GM23338 (cell line): ENCODE measurements around the gene HLA-DPA1. TPM values are rescaled to one million over a fixed set of nuclear protein-coding genes. Genes with fewer than 3 reads are reported as not detected.

Experiments used
- ATAC-seq: fragments of 200-7000 bp; cut with Tn5 transposase; 3 replicates; pipeline ENCODE4 v1.9.1; 2020
- DNase-seq: peaks from one replicate; pipeline ENCODE4 v3.0.0-alpha.2; 2015; ENCODE audit warnings: low spot score
- H2AFZ ChIP-seq: fragments of 200-600 bp; sonication (generic); 2 replicates; pipeline ENCODE4 v1.8.0; 2016; ENCODE audit warnings: antibody characterized with exemption, mild to moderate bottlenecking, moderate library complexity
- H3F3A ChIP-seq: fragments of 200-600 bp; sonication (generic); replicated peaks from 2 replicates; pipeline ENCODE4 v1.8.0; 2017; ENCODE audit warnings: antibody characterized with exemption, mixed run types, low read depth
- H3K27ac ChIP-seq: fragments of 200-600 bp; sonication (generic); 2 replicates; pipeline ENCODE4 v1.6.1; 2016; ENCODE audit warnings: low read depth
- H3K27me3 ChIP-seq: fragments of 200-600 bp; sonication (generic); 2 replicates; pipeline ENCODE4 v1.8.0; 2016; ENCODE audit warnings: mild to moderate bottlenecking, mixed run types, moderate library complexity; ENCODE audit not compliant: insufficient read depth
- H3K36me3 ChIP-seq: fragments of 200-600 bp; sonication (generic); 2 replicates; pipeline ENCODE4 v1.8.0; 2016; ENCODE audit warnings: mild to moderate bottlenecking; ENCODE audit not compliant: insufficient read depth
- H3K4me1 ChIP-seq: fragments of 200-600 bp; sonication (generic); 2 replicates; pipeline ENCODE4 v1.8.0; 2016; ENCODE audit warnings: mild to moderate bottlenecking, moderate library complexity; ENCODE audit not compliant: insufficient read depth
- H3K4me2 ChIP-seq: fragments of 200-600 bp; sonication (generic); 2 replicates; pipeline ENCODE4 v1.7.1; 2017; ENCODE audit warnings: mixed run types
- H3K4me3 ChIP-seq: fragments of 200-600 bp; sonication (generic); 2 replicates; pipeline ENCODE4 v1.6.1; 2016; ENCODE audit warnings: mixed run types
- H3K79me2 ChIP-seq: fragments of 200-600 bp; sonication (generic); replicated peaks from 2 replicates; pipeline ENCODE4 v1.8.0; 2017; ENCODE audit warnings: mild to moderate bottlenecking; ENCODE audit not compliant: insufficient read depth
- H3K9me2 ChIP-seq: fragments of 200-600 bp; sonication (generic); 2 replicates; pipeline ENCODE4 v1.8.0; 2017; ENCODE audit not compliant: insufficient read depth
- H4K20me1 ChIP-seq: fragments of 200-600 bp; sonication (generic); replicated peaks from 2 replicates; pipeline ENCODE4 v1.8.0; 2017; ENCODE audit warnings: mild to moderate bottlenecking; ENCODE audit not compliant: insufficient read depth
- H3K27ac Mint-ChIP-seq: 2 replicates; pipeline ENCODE4 v1.8.0; 2020; ENCODE audit warnings: inconsistent platforms, mild to moderate bottlenecking, moderate library complexity, mixed read lengths
- H3K27me3 Mint-ChIP-seq: 3 replicates; pipeline ENCODE4 v1.8.0; 2022; ENCODE audit warnings: low read depth, mild to moderate bottlenecking, moderate library complexity, mixed read lengths, inconsistent platforms; ENCODE audit not compliant: insufficient read depth, poor library complexity
- H3K36me3 Mint-ChIP-seq: 3 replicates; pipeline ENCODE4 v1.8.0; 2021; ENCODE audit warnings: low read depth, mild to moderate bottlenecking, inconsistent platforms, moderate library complexity, mixed read lengths
- H3K4me1 Mint-ChIP-seq: 3 replicates; pipeline ENCODE4 v1.8.0; 2020; ENCODE audit warnings: mild to moderate bottlenecking, inconsistent platforms, mixed read lengths
- H3K4me3 Mint-ChIP-seq: 3 replicates; pipeline ENCODE4 v1.8.0; 2021; ENCODE audit warnings: moderate library complexity, mild to moderate bottlenecking, inconsistent platforms, mixed read lengths
- H3K9me3 Mint-ChIP-seq: 3 replicates; pipeline ENCODE4 v1.8.0; 2020; ENCODE audit warnings: moderate library complexity, mild to moderate bottlenecking, inconsistent platforms, mixed read lengths
- CTCF ChIP-seq, 2 experiments: fragments of 200-600 bp in 1 of 2; sonication (generic) in 1 of 2; conservative IDR thresholded peaks; 2 replicates each; pipeline versions ENCODE4 v1.5.1 to v1.6.1; 2016 to 2017; ENCODE audit warnings: antibody characterized with exemption in 2 of 2, low read depth in 2 of 2, mild to moderate bottlenecking in 2 of 2, moderate library complexity in 1 of 2
- ZNF114 ChIP-seq: fragments of 250-450 bp; sonication (Bioruptor Pico); IDR thresholded peaks from 2 replicates; pipeline ENCODE4 v1.5.0; 2020; ENCODE audit warnings: mild to moderate bottlenecking, moderate library complexity
- ZNF331 ChIP-seq: fragments of 250-450 bp; sonication (Bioruptor Pico); IDR thresholded peaks from 2 replicates; pipeline ENCODE4 v1.5.0; 2020; ENCODE audit warnings: low read depth, mild to moderate bottlenecking, moderate library complexity
- polyA plus RNA-seq: library from polyadenylated mRNA; unstranded; fragments of >200 nt; fragmentation: Nextera tagmentation; extraction: Ambion mirVana; gene quantifications from 2 replicates; pipeline ENCODE4 v1.2.1, GENCODE V29; 2016
- total RNA-seq: library from RNA; depleted of rRNA; stranded (reverse); fragments of >200 nt; shearing (Covaris generic); gene quantifications from 2 replicates; pipeline ENCODE4 v1.2.3, GENCODE V29; 2014; rRNA removed
- TF ChIP-seq, protein P1 (sequence below): IDR thresholded peaks from one replicate; pipeline ENCODE4 v1.6.1; 2018; ENCODE audit warnings: antibody characterized with exemption; ENCODE audit not compliant: unreplicated experiment

HLA-DPA1 gene
- total and polyA plus RNA-seq, 2 experiments from 2014 or later: 4.1 to 6.9 TPM

GRCh38 chr6:33014841-33015634 lies 58.4 kb downstream of the HLA-DPA1 start:
- H3K4me3 Mint-ChIP-seq: no peak overlapping the region; the same call in 2 of the 3 replicates
- no peaks in the 10 kb centered on the region for H3K27me3 ChIP-seq

More at GRCh38 chr6:33014841-33015634, 58.4 kb downstream of the HLA-DPA1 start:
- H3K4me1 Mint-ChIP-seq: peaks cover 29% of the 10 kb centered on the region
- no peak overlapping the region for H3K27ac Mint-ChIP-seq
- Histone ChIP-seq H3K27ac (no peak overlapping the region), H3F3A (no peaks in the 10 kb centered on the region), H2AFZ (no peak overlapping the region), H3K4me2 (no peak overlapping the region), H3K4me1 (peaks cover 6% of the 10 kb centered on the region), H3K4me3 (no peak overlapping the region), H3K79me2 (no peaks in the 10 kb centered on the region), H3K9me2 (no peaks in the 10 kb centered on the region), H3K36me3 (no peaks in the 10 kb centered on the region), H4K20me1 (no peaks in the 10 kb centered on the region)
- DNase-seq (peak; percentile 92), ATAC-seq (peak; percentile 62)
- no peak for TF ChIP-seq ZNF114 (CRISPR knock-in tag)
- TF ChIP-seq, protein P1, sequence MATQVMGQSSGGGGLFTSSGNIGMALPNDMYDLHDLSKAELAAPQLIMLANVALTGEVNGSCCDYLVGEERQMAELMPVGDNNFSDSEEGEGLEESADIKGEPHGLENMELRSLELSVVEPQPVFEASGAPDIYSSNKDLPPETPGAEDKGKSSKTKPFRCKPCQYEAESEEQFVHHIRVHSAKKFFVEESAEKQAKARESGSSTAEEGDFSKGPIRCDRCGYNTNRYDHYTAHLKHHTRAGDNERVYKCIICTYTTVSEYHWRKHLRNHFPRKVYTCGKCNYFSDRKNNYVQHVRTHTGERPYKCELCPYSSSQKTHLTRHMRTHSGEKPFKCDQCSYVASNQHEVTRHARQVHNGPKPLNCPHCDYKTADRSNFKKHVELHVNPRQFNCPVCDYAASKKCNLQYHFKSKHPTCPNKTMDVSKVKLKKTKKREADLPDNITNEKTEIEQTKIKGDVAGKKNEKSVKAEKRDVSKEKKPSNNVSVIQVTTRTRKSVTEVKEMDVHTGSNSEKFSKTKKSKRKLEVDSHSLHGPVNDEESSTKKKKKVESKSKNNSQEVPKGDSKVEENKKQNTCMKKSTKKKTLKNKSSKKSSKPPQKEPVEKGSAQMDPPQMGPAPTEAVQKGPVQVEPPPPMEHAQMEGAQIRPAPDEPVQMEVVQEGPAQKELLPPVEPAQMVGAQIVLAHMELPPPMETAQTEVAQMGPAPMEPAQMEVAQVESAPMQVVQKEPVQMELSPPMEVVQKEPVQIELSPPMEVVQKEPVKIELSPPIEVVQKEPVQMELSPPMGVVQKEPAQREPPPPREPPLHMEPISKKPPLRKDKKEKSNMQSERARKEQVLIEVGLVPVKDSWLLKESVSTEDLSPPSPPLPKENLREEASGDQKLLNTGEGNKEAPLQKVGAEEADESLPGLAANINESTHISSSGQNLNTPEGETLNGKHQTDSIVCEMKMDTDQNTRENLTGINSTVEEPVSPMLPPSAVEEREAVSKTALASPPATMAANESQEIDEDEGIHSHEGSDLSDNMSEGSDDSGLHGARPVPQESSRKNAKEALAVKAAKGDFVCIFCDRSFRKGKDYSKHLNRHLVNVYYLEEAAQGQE: no peak
- no peak for TF ChIP-seq ZNF331 (CRISPR knock-in tag)
- peak; percentile 78 to 79 for TF ChIP-seq CTCF (conservative IDR thresholded peaks at IDR 0.05; ENCODE audit: low read depth in 2 of 2)
- peaks cover 5% of the 10 kb centered on the region for H3K27me3 Mint-ChIP-seq
- H3K36me3 Mint-ChIP-seq: no peaks in the 10 kb centered on the region
- H3K9me3 Mint-ChIP-seq: no peaks in the 10 kb centered on the region

Other genes with a start within 250 kb of the HLA-DPA1 start
- 9.5 and 102 TPM in 2 replicates for gene TAP2, start 234.9 kb downstream of the HLA-DPA1 start, total RNA-seq
- 3.4 and 4.9 TPM in 2 replicates for gene TAP2, start 234.9 kb downstream of the HLA-DPA1 start, polyA plus RNA-seq
- gene PSMB8, start 229.6 kb downstream of the HLA-DPA1 start, total RNA-seq: 16.5 and 20.2 TPM in 2 replicates
- 27.1 and 27.6 TPM in 2 replicates for gene PSMB8, start 229.6 kb downstream of the HLA-DPA1 start, polyA plus RNA-seq
- gene TAP1, start 219.9 kb downstream of the HLA-DPA1 start, total RNA-seq: 16.5 and 22.0 TPM in 2 replicates
- gene TAP1, start 219.9 kb downstream of the HLA-DPA1 start, polyA plus RNA-seq: 13.8 and 14.2 TPM in 2 replicates
- 2.8 TPM in 1 of 2 replicates, not detected in the other for gene PSMB9, start 219.5 kb downstream of the HLA-DPA1 start, total RNA-seq
- 5.5 and 6.2 TPM in 2 replicates for gene PSMB9, start 219.5 kb downstream of the HLA-DPA1 start, polyA plus RNA-seq
- 1.3 and 1.6 TPM in 2 replicates for gene HLA-DMB, start 132.6 kb downstream of the HLA-DPA1 start, total RNA-seq
- gene HLA-DMB, start 132.6 kb downstream of the HLA-DPA1 start, polyA plus RNA-seq: 0.70 and 1.4 TPM in 2 replicates
- 3.5 and 5.2 TPM in 2 replicates for gene HLA-DMA, start 120.6 kb downstream of the HLA-DPA1 start, total RNA-seq
- gene HLA-DMA, start 120.6 kb downstream of the HLA-DPA1 start, polyA plus RNA-seq: 6.2 and 8.1 TPM in 2 replicates
- 169 and 182 TPM in 2 replicates for gene BRD2, start 105.1 kb downstream of the HLA-DPA1 start, total RNA-seq
- 81.9 and 84.9 TPM in 2 replicates for gene BRD2, start 105.1 kb downstream of the HLA-DPA1 start, polyA plus RNA-seq
- 30.5 and 34.2 TPM in 2 replicates for gene HLA-DOA, start 64.1 kb downstream of the HLA-DPA1 start, total RNA-seq
- 4.8 TPM in 2 replicates for gene HLA-DOA, start 64.1 kb downstream of the HLA-DPA1 start, polyA plus RNA-seq
- 32.1 and 37.6 TPM in 2 replicates for gene HLA-DPB1, start 2.3 kb upstream of the HLA-DPA1 start, total RNA-seq
- gene HLA-DPB1, start 2.3 kb upstream of the HLA-DPA1 start, polyA plus RNA-seq: 19.8 and 22.0 TPM in 2 replicates
- 1.3 and 2.7 TPM in 2 replicates for gene COL11A2, start 118.8 kb upstream of the HLA-DPA1 start, total RNA-seq
- 1.6 and 2.2 TPM in 2 replicates for gene COL11A2, start 118.8 kb upstream of the HLA-DPA1 start, polyA plus RNA-seq
- 11.3 and 11.6 TPM in 2 replicates for gene RXRB, start 127.0 kb upstream of the HLA-DPA1 start, total RNA-seq
- 6.7 and 6.9 TPM in 2 replicates for gene RXRB, start 127.0 kb upstream of the HLA-DPA1 start, polyA plus RNA-seq
- 75.9 and 79.9 TPM in 2 replicates for gene SLC39A7, start 127.2 kb upstream of the HLA-DPA1 start, total RNA-seq
- gene SLC39A7, start 127.2 kb upstream of the HLA-DPA1 start, polyA plus RNA-seq: 9.0 and 9.2 TPM in 2 replicates
- 8.9 and 16.0 TPM in 2 replicates for gene HSD17B8, start 131.0 kb upstream of the HLA-DPA1 start, total RNA-seq
- 4.3 and 5.6 TPM in 2 replicates for gene HSD17B8, start 131.0 kb upstream of the HLA-DPA1 start, polyA plus RNA-seq
- 8.0 and 16.0 TPM in 2 replicates for gene RING1, start 134.9 kb upstream of the HLA-DPA1 start, total RNA-seq
- 6.4 and 8.3 TPM in 2 replicates for gene RING1, start 134.9 kb upstream of the HLA-DPA1 start, polyA plus RNA-seq
- 25.0 and 31.1 TPM in 2 replicates for gene VPS52, start 198.2 kb upstream of the HLA-DPA1 start, total RNA-seq
- gene VPS52, start 198.2 kb upstream of the HLA-DPA1 start, polyA plus RNA-seq: 20.6 and 27.9 TPM in 2 replicates
- 2,133 and 2,664 TPM in 2 replicates for gene RPS18, start 198.4 kb upstream of the HLA-DPA1 start, total RNA-seq
- gene RPS18, start 198.4 kb upstream of the HLA-DPA1 start, polyA plus RNA-seq: 4,776 and 5,223 TPM in 2 replicates
- gene B3GALT4, start 203.5 kb upstream of the HLA-DPA1 start, total RNA-seq: 1.0 and 2.3 TPM in 2 replicates
- gene B3GALT4, start 203.5 kb upstream of the HLA-DPA1 start, polyA plus RNA-seq: 1.3 and 1.8 TPM in 2 replicates
- gene WDR46, start 215.6 kb upstream of the HLA-DPA1 start, total RNA-seq: 104 and 106 TPM in 2 replicates
- gene WDR46, start 215.6 kb upstream of the HLA-DPA1 start, polyA plus RNA-seq: 63.9 and 71.4 TPM in 2 replicates
- gene PFDN6, start 216.0 kb upstream of the HLA-DPA1 start, total RNA-seq: 62.2 and 80.4 TPM in 2 replicates
- 54.0 and 56.1 TPM in 2 replicates for gene PFDN6, start 216.0 kb upstream of the HLA-DPA1 start, polyA plus RNA-seq
- gene RGL2, start 225.3 kb upstream of the HLA-DPA1 start, total RNA-seq: 44.9 and 52.2 TPM in 2 replicates
- gene RGL2, start 225.3 kb upstream of the HLA-DPA1 start, polyA plus RNA-seq: 28.0 and 31.7 TPM in 2 replicates
- 29.1 and 37.5 TPM in 2 replicates for gene TAPBP, start 240.4 kb upstream of the HLA-DPA1 start, total RNA-seq
- gene TAPBP, start 240.4 kb upstream of the HLA-DPA1 start, polyA plus RNA-seq: 18.1 and 19.9 TPM in 2 replicates
- gene ZBTB22, start 244.1 kb upstream of the HLA-DPA1 start, total RNA-seq: 7.7 and 8.8 TPM in 2 replicates
- gene ZBTB22, start 244.1 kb upstream of the HLA-DPA1 start, polyA plus RNA-seq: 1.9 and 3.9 TPM in 2 replicates
- 73.2 and 107 TPM in 2 replicates for gene DAXX, start 249.3 kb upstream of the HLA-DPA1 start, total RNA-seq
- 67.4 and 71.0 TPM in 2 replicates for gene DAXX, start 249.3 kb upstream of the HLA-DPA1 start, polyA plus RNA-seq